ENCODE measurements around the gene TBC1D24. TPM values are rescaled to one million over a fixed set of nuclear protein-coding genes. Genes with fewer than 3 reads are reported as not detected.

TBC1D24 gene
- total and polyA plus RNA-seq, 2 donors (not counting 1 experiment from before 2014, with no cell fraction given): 7.1 to 9.4 TPM

DNA sequence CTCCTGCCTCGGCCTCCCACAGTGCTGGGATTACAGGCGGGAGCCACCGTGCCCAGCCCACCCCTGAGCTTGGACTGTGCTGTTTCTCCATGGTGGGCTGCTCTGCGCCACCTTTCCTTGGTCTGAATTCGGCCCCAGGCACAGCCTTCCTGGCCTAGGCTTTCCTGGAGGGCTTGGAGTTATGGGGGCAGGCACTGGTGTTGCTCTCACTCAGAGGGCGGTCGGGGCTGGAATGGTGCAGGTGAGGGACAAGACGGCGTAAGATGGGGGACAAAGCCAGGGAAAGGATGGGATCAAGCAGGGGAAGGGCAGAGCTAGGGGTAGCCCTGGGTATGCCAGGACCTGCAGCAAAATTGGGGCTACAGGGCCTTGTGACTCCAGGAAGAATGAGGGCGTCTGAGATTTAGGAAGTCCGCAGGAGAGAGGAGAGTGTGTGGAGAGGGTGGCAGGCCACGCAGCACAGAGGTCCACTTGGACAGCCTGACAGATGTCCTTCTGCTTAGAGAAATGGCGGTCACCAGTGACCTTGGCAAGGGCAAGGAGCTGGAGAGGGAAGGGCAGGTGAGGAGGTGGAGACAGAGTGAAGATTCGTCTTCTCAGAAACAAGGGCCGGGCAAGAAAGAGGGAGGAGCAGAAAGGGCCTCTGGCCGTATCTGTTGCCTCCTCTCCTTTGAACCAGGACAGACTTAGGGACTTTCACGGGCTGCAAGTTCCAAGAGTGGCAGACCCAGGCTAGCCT, 37.2 kb downstream of the TBC1D24 start:
- 98% methylated on average over 16 of the region's 17 CpGs for WGBS (ENCODE audit: insufficient coverage)
- peak; percentile 24 for DNase-seq

More for the DNA sequence above, 37.2 kb downstream of the TBC1D24 start:
- H2AFZ ChIP-seq (ENCODE audit: insufficient read depth, low read depth, low read length, poor library complexity, severe bottlenecking): no peak overlapping the region
- peak overlapping the region in 1 of 2 donors; percentile 99 for H3K27ac ChIP-seq (ENCODE audit: low read length in 2 of 2)
- Mint-ChIP-seq H3K4me3 (peak overlapping the region; percentile 96), H3K4me1 (peaks cover 82% of the 10 kb centered on the region), H3K9me3 (ENCODE audit: insufficient read depth) (no peaks in the 10 kb centered on the region), H3K27me3 (no peaks in the 10 kb centered on the region), H3K27ac (peak overlapping the region; percentile 99)
- peaks cover 82 to 89% of the 10 kb centered on the region in 2 donors for H3K4me1 ChIP-seq (ENCODE audit: control insufficient read depth in 2 of 2, insufficient read depth in 2 of 2, low read length in 2 of 2)
- peaks cover 0 to 4% of the 10 kb centered on the region in 2 experiments for H3K36me3 ChIP-seq (replicated peaks in 1 of 2; ENCODE audit: control extremely low read depth in 1 of 2, control insufficient read depth in 1 of 2, extremely low read depth in 1 of 2, insufficient read depth in 2 of 2, low read length in 1 of 2)
- ATAC-seq (ENCODE audit: low read depth): no peak
- no peak for TF ChIP-seq EZH2 (IDR thresholded peaks at IDR 0.05; ENCODE audit: borderline replicate concordance, insufficient read depth, low read depth, low read length, poor library complexity, severe bottlenecking)
- TF ChIP-seq, protein P1, sequence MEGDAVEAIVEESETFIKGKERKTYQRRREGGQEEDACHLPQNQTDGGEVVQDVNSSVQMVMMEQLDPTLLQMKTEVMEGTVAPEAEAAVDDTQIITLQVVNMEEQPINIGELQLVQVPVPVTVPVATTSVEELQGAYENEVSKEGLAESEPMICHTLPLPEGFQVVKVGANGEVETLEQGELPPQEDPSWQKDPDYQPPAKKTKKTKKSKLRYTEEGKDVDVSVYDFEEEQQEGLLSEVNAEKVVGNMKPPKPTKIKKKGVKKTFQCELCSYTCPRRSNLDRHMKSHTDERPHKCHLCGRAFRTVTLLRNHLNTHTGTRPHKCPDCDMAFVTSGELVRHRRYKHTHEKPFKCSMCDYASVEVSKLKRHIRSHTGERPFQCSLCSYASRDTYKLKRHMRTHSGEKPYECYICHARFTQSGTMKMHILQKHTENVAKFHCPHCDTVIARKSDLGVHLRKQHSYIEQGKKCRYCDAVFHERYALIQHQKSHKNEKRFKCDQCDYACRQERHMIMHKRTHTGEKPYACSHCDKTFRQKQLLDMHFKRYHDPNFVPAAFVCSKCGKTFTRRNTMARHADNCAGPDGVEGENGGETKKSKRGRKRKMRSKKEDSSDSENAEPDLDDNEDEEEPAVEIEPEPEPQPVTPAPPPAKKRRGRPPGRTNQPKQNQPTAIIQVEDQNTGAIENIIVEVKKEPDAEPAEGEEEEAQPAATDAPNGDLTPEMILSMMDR (IDR thresholded peaks at IDR 0.05): no peak
- intact Hi-C loops (cut with micrococcal nuclease): loop anchor here (2.0 kb wide), 1 partner anchor 171 kb away; the partner anchor contains the start of gene ABCA3
- no peak overlapping the region for H3K4me3 ChIP-seq (ENCODE audit: control extremely low read depth in 1 of 5, extremely low read depth in 1 of 5, insufficient read depth in 1 of 5, low read depth in 2 of 5, low read length in 4 of 5)
- no peaks in the 10 kb centered on the region for H3K9me3 ChIP-seq (ENCODE audit: control extremely low read depth in 1 of 3, control insufficient read depth in 2 of 3, insufficient read depth in 1 of 3, low read length in 2 of 3)
- ChIA-PET CTCF (interaction anchor here (1.8 kb wide), 1 partner anchor 317 kb away, joined by 5 read pairs; no protein-coding TSS in a partner anchor), POLR2A (interaction anchor here (1.5 kb wide), 1 partner anchor 357 kb away, joined by 3 read pairs; the partner anchor contains the start of gene TRAF7)
- peaks cover 27% of the 10 kb centered on the region for H4K20me1 ChIP-seq (ENCODE audit: control insufficient read depth, insufficient read depth, low read length, poor library complexity, severe bottlenecking)
- H3K79me2 ChIP-seq (ENCODE audit: control insufficient read depth, insufficient read depth, low read length): peaks cover 63% of the 10 kb centered on the region
- peak overlapping the region; percentile 91 for H3K4me2 ChIP-seq (replicated peaks; ENCODE audit: low read depth, low read length, poor library complexity, severe bottlenecking)
- no peaks in the 10 kb centered on the region for H3K27me3 ChIP-seq (replicated peaks in 1 of 4; ENCODE audit: control extremely low read depth in 1 of 4, control insufficient read depth in 3 of 4, insufficient read depth in 4 of 4, low read length in 3 of 4)
- no peak overlapping the region for H3K9ac ChIP-seq (ENCODE audit: low read length)

Measured in B cell (primary cell).